Activated CD4-positive, alpha-beta T cell treated with anti-CD3 and anti-CD28 coated beads for 1 hour (primary cell): ENCODE measurements around the gene IQGAP2.

Source experiments
- DNase-seq: peaks from one replicate; pipeline ENCODE4 v3.0.0-alpha.2; 2020

The IQGAP2 gene

DNA sequence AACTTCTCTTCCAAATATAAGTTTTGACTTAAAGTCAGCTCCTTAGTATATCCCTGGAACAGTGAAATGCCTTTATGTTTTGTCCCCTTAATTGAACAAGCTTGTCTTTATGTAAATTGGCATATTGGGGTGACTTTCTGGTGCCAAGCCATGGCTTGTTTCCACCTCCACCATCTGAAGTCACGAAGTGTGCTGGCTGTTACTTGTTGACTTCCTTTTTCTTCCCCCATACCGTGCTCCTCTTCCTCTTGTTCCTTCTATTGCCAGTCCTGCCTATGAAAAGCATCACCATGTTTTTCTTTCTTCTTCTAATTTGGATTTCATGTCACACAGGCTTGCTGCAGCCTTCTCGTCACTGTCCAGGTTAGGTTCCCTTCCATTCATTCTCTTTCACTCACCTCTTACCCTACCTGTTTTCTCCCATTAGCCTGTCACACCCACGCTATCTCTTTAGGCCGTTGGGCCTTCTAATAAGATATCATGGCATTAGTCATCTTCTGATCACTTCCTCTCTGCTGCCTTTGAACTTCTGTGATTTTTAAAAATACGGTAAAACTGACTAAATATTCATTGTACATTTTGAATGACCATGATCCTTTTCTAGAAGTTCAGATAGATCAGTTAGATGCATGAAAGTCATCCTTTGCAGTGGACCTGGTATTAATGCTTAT lies 48.1 kb downstream of the IQGAP2 start:
- DNase-seq, result no peak

DNA sequence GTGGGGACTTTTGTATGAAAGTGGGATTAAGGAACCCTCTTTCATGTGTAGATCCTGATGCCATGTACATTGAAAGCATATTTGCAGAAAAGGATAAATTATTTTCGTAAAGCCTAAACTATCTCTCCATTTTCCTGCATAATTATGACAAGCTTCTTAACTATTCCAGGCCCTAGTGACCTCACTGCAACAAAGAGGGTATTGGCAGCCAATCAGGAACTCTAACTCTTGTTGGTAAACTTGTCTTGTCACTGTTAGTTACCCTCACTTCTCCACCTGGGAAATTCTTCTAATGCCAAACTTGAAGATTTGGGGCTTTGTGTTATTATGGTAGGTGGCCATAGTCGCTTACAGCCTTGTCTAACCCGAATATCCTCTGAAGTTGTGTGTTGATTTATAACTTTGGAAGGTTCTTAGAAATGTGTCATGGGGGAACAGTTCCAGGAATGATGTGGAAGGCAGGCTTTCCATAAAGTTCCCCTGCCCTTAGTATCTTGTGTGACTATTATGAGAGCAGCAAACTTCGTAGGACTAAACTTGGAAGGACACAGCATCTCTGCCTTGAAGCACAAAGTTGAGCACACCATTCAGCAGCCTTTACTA lies 52.5 kb downstream of the IQGAP2 start:
- no peak for DNase-seq

DNA sequence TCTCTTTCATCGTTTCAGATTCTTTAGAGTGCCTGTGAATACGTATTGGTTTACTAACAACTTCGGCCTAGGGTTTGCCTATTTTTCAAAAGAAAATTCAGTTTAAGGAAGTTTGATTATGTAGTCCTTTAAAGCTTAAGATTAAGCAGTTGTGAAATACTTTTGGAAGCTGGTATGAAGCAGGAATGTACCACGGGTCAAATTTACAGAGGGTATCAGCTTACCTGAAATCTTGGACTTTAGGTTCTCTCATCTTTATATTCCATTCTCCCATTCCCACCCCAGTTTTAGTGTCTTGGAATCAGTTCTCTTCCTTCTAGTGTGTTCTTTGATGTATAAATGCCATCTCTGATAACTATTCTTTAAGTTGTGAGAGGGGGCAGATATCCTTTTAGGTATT lies 53.2 kb downstream of the IQGAP2 start:
- no peak for DNase-seq

DNA sequence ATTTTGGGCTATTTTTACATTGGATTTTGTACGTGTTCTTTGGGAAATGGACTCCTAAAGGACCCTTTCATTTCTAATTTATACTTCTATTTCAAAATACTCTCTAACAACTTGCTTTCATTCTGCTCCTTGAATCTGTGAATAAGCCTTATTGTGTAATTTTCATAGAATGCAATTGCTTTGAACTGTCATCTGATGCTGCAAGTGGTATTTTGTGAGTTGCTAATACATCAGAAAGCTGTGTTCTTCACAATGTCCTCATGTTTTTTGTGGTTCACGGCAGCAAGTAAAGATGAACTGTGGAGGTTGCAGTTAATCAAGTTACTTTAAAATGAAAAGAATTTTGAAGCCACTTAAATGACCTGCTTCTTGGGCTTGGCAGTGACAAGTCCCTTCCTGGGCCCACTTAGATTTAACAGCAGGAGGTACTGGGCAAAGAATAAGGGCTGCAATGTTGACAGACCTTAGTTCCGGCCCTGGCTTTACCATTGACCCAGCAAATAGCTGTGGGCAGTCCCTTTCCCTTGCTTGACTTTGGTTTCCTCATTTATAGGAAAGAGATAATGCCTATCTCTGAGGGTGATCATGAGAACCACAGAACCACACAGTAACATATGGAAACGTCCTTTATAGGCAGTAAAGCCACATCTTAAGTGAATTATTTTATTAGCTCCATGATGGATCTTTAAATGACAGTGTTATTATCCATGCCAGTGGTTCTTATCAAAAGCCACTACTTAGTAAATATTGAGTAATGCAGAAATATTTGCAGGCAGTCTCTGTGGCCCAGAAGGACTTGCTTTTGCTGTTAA lies 54.8 kb downstream of the IQGAP2 start:
- DNase-seq, result no peak

DNA sequence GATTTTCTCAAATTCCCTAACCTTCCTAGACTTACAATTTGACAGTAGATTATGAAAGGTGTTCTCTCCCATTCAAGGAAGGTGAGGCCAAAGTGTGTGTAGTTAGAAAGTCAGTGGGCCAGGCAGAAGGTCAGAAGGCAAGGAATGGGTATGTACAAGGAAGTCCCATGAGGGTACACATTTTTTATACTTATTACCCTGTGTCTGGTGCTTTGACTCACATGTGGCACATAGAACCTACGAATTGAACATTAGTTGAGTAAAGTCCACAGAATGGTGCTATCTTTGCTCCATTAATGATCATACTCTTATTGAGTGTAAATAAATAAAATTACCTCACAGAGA lies 55.4 kb downstream of the IQGAP2 start:
- DNase-seq, result no peak

DNA sequence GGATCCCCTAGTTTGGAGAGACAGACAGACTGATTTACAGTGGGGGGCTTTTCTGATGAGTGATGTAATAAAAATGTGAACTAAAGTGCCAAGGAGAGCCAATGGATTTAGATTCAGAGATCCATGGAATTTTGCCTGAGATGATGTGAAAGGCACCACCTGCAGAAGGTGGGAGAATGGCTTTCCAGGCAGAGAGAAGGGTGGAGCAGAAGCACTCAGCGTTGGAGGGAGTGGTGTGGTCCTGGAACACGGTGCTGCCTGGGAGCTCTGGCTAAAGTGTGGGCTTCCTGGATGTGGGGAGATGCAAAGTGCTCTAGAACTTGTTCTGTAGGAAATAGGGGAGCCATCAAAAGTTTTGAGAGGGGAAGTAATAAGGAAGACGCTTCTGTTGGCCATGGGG lies 57.0 kb downstream of the IQGAP2 start:
- no peak for DNase-seq

DNA sequence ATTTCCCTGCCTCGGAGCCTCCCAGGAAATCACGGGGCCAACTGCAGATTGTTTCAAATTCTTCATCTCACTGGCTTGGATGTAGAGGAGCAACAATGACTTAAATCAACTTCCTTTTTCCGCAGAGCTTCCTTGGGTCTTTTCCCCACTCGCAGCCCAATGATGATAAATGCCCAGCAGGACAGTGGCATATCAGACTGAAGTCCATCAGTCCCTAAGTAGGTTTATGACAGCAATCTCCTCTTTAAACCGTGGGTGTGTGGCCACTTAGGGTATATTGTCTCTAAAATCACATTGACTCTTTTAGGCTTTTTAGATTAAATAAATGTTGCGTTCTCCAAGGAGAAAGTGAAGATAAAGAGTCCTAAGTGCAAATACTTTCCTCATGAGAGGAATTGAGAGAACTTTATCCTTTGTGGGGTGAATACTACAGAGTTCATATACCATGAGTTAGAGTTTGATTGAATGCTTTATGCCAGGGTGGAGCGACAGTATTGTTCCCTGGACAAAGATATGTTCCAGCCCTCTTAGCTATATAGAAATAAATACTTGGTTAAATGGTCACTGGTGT lies 59.1 kb downstream of the IQGAP2 start:
- no peak for DNase-seq

DNA sequence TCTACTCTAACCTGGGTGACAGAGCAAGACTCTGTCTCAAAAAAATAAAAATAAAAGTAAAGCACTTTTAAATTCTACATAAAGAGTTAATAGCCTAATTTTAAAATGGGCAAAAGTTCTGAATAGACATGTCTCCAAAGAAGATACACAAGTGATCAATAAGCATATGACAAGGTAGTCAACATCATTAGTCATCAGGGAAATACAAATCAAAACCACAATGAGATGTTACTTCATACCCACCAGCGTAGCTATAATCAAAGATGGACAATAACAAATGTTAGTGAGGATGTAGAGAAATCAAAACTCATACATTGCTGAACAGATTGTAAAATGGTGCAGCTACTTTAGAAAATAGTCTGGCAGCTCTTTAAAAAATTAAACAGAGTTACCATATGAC lies 64.1 kb downstream of the IQGAP2 start:
- no peak for DNase-seq

DNA sequence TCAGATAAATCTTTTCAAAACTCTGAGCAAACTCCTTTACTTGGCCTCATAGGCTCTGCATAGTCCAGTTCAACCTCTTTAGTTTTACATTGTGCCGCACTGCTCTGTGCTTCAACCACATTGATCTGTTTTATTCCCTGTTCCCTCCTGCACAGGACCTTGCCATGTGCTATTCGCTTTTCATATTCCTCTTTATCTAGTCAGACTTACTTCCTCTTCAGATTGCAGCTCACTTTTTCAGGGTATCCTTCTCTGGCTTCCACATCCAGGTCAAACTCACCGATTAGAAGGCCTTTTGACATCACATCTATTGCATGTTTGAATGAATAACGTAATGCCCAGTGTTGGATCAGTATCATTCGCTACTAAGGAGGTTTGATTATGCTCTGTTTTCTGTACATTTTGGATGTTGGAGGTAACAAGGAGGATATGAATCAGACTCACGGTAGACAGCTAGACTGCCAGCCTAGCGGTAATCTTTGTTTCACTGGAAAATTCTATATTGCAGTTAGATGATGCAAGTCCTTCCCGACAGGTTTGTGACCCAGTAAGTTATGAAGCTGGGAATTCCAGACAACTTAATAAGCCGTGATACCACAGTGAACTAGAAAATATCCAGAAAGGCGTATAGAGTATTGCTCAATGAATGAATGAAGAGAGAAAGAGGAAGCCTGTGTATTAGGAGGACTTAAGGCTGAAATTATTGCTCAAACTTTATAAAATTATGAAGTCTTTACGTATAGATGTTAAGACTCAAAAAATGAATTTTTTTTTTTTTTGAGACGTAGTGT lies 65.7 kb downstream of the IQGAP2 start:
- DNase-seq, result no peak

DNA sequence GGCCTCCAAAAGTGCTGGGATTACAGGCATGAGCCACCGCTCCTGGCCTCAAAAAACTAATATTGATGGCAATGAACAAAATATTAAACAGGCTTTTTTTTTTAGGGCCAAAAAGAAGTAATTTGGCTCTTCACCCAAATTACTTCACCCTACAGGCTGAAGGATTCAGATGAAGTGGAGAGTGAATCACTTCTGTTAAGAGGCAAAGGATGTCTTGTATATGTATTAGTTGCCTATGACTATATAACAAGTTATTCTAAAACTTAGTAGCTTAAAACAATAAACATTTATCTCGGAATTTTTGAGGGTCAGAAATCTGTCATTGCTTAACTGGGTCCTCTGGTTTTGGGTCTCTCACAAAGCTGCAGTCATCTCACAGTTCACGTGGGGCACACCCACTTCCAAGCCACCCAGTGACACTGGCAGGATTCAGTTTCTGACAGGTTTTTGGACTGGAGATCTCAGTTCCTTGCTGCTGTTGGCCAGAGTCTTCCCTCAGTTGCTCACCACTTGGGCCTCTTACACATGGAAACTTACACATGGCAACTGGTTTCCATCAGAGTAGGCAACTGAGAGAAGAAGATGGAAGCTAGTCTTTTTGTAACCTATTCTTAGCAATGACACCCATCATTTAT lies 66.7 kb downstream of the IQGAP2 start:
- no peak for DNase-seq

DNA sequence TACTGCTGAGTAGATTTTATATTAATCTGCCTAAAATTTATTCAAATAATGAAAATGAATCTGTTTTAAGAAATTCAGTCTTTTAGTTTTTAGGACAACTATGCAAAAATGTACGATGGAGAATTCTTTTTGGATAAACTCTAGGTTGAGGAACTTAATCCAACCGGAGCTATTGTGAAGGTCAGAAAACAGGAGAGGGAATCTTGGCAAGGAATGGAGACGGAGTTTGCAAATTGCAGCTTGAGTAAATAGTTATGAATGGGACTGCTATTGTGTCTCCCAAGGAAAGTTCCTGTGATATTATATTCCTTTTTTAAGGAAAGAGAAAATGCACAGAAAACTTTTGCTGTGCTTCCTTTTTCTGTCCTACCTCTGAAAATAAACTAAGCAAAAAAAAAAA lies 67.9 kb downstream of the IQGAP2 start:
- DNase-seq, result no peak

DNA sequence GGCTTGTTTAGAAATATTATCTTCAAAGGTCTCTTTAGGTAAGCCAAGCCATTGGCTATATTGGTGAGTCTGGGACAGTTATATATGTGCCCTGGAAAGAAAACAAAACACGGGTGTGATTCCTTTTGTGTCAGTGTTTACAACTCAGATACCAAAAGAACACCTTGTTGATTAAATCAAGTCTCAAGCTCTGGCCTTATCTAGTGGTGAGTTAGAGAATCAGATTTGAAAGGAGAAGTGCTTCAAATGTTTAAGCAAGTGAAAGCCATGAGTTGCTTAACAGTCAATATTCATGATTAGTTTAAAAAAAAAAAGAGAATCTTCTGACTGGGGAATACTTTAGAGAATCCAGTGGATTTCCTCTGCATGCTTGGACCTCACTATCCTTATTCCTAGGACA lies 68.3 kb downstream of the IQGAP2 start:
- no peak for DNase-seq

DNA sequence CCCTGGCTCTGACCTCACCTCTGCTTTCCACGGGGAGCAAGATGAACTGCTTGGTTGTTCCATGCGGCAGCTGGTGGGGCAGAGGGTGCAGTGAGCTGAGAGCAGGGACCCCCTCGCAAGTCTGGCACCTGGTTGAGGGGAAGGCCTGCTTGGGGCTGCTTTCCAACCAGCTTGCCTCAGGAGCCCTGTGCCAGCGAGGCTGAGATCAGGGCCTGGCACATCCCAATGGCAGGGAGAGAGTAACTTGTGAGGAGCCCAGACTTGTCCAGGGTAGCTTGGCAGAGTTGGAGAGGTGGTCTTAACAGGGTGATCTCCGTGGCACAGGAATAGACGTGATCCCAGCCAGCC lies 68.9 kb downstream of the IQGAP2 start:
- no peak for DNase-seq

DNA sequence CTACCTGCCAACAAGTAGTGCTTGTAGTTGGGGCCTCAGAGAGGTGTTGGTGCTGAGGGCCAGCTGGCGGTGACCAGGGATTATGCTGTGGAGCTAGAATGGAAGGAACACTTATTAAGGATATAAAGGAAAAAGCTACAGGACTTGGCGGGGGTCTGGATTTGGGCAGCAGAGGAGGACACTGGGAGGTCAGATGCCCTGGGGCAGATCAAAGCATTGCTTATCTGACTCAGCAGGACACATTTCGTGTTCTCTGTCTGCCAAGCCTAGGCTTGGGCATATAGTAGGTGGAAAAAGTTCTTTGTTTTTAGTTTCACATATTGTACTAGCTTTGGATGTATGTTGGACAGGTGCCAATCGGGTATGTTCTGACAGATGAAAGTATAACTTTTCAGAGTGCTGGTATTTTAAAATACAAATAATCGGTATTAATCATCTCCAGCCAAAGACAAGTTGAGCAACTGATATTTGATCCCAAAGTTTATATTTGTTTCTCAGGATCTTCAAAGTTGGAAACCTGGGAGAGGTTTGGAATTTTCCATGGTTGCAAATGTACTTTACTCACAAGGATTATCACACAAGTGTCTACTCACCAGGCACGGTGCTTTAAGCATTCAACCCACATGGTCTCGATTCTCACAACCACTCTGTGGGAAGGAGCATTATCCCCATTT lies 69.4 kb downstream of the IQGAP2 start:
- DNase-seq, result no peak

DNA sequence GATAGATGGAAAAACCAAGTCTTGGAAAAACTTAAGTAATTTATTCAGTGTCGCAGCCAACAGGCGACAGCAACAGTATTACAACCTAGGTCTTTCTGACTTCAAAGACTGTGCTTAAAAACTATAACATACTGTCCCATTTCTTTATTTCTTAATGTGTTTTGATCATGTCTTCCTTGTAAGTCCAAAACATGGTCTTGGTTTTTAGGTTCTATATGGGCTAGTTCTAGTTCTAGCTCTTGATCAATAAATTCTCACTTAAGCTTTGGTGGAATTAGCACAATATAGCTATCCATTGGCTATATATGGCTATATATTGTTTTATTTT lies 69.9 kb downstream of the IQGAP2 start:
- DNase-seq, result no peak

DNA sequence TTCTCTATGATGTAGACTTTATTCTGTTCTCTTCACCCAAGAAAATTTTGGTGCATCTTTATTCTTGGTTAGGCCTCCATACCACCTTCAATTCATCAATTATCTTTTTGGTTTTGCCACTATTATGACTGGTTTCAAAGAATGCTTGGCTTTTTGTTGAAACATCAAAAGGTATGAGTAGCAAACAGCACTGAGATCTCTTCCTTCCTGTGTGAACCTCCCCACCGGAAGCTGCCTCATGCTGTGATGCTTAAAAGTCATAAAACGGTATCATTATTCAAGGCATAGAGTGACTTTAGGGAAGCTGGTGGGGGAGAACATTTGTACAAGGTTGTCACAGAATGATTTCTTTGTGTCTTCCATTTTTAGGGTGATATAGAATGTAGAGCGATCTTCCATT lies 70.6 kb downstream of the IQGAP2 start:
- peak; percentile 49 for DNase-seq

DNA sequence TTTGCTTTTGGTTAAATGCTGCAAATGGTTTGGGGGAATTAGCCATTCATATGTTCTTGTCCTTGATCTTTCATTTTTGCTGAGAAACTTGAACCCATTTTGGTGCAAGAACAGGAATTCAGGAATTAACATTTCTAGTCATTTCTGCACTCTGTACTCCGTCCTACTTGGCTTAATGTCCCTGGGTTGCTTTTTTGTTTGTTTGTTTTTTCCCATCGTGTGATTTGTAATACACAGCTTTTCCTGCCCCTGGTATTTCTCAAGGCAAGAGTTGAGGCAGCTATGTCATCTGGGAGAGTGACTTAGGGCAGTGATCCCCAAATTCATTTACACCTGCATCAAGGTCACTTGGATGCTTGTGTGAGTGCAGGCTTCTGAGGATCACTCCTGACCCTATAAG lies 71.3 kb downstream of the IQGAP2 start:
- no peak for DNase-seq

DNA sequence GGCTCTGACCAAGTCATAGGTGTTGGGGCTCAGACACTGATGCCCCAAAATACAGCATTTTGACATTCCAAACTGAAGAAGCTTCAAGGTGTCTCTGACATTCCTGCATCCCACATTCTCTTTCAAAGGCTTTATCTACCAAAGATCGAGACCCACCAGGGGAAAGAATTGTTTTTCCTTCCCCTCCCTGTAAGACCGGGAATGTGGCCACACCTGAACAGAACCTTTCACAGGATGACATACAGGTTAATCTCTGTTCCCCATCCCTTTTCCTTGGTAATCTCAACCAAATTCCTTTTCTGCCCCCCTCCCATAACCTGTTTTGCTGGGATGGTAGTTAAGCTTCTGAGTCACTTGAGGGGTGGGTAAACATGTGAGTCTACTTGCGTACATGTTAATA lies 72.3 kb downstream of the IQGAP2 start:
- no peak for DNase-seq

DNA sequence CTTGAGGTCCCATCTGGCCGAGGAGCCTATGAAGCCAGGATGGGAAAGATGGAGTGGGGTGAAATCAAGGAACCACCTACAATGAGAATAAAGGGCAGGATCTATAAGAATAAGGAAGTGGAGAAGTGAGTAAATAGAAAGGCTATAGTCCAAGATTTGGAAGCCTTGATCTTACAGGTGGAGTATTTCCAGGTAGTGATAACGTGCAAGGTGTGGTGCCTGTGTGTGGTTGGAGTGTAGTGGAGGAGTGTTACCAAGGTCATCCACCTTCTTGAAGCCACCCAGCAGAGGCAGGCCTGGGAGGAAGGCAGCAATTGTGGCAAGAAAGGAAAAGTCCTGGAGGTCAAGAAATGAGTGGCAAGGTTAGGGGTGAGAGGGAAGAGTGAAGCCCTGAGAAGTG lies 72.9 kb downstream of the IQGAP2 start:
- no peak for DNase-seq

DNA sequence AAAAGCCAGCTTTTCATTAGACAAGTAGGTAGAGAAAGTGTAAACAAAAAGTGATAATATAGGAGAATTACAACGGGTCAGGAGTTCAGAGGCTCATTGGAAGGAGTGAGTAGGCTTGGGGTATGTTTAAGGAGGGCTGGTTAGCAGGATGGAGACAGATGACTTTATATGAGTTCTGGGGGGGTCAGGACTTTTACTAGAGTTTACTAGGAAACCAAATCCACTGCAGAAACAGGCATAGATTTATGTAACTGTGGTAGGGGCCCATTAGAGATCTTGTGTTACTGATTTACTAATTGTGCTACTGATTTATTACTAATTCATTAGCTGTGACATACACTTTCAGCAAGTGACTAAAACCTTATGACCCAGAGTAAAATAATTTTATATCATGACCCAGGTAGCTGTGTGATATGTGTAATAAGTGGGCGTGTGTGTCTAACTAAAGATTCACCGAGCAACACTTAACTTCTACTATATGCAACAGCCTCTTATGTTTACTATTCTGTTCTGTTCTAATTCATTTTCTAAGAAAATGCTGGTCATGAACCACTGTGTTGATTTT lies 73.5 kb downstream of the IQGAP2 start:
- no peak for DNase-seq

DNA sequence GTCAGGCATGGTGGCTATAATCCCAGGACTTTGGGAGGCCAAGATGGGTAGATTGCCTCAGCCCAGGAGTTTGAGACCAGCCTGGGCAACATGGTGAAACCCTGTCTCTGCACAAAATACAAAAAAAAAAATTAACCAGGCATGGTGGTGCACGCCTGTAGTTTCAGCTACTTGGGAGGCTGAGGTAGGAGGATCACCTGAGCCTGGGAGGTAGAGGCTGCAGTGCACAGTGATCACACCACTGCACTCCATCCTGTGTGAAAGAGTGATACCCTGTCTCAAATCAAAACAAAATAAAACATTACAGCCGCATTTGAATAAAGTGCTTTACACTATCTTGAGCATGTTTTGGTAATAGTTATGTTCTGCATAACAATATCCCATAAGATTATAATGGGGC lies 74.0 kb downstream of the IQGAP2 start:
- no peak for DNase-seq

DNA sequence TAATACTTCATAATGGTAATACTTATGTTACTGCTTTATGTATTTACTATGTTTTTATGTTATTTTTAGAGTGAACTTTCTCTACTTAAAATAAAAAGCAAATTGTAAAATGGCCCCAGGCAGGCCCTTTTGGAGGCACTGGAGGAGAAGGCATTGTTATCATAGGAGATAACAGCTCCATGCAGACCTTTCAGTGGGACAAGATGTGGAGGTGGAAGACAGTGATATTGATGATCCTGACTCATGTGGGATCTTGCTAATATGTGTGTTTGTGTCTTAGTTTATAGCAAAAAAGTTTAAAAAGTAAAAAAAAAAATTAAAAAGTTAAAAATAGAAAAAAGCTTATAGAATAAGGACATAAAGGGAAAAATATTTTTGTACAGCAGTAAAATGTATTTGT lies 74.5 kb downstream of the IQGAP2 start:
- no peak for DNase-seq
